ELF-1 (cell line): ENCODE results near the gene RNU5B-1.
"Not testable (repeated sequence)": the region's sequence is repeated elsewhere in the genome, so short reads cannot be mapped to it uniquely, and the experiment has no call there.

ENCODE experiments used
- DNase-seq: peaks from one replicate; pipeline ENCODE4 v3.0.0-alpha.2; 2016; ENCODE audit warnings: low read depth, low spot score

RNU5B-1 gene

DNA sequence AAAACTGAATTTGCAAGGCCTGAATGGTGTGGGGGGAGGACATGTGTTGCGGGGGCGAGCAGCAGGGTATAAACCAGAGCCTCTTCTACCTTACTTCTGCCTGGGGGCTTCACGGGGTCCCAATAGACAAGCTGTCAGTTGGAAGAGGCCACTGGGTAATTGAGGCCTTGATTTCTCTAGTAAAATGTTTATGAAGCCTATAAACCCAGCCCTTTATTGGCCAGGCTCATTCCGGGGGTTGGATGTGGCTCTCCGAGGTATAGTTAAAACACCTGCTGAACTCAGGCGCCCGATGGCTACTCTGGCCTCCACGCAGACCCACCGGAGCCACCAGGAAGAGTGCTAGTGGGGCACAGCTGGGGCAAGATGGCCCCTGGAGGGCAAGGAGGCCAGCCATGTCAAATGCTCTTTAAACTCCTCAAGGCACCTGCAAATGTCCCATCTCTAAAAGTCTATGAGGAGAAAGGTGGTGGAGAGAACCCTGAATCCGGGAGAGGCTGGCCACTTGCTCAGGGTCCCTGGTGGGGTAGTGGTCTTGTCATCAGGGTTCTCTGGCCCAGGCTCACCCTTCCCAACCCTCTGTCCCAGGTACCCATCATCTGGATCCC lies 39.0 kb downstream of the RNU5B-1 start:
- DNase-seq = no peak

DNA sequence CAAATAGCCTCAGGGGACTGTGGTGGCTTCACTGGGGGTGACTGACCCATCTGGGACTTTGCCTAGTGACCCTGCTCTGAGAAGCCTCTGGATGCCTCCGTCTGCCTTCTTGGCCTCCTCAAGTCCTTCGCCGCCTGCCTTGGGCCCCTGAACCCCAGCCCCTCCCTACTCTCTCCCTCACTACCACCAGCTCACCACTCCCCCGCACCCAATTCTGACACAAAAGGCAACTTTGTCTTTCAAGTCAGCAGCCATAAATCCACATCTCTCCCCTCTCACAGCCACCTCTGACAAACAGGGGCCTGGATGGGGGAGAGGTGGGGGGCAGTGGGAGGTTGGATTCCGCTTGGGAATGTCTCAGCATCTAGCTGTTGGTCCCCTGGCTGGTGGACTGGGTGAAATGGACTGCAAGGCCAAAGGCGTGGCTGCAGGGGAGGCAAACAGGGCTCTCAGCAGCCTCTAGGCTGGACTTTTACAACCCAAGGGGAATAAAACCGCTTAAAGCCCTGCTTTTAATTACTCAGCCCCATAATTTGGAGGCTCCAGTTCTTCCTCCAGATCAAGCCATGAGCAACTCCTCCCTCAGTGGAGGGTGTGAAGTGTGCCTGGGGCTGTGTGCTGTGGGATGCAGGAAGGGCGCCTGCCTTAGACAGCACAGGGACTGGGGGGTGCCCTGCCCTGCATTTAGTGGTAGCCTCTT lies 39.9 kb downstream of the RNU5B-1 start:
- peak; percentile 43 for DNase-seq

DNA sequence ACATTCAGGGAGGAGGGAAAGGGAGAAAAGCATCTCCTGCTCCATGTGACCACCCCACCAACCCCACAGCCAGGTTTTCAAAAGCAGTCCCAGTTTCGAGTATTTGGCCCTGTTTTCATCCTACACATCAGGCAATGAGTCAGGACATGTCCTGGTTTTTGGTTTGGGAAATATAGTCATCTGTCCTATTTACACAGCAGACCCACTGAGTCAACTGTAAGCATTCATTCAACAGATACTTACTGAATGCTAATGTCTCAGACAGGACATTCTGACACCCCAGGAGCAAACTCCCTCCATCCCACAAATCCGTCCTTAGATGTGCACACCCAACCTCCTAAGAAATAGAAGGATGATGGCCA lies 40.4 kb downstream of the RNU5B-1 start:
- DNase-seq = no peak

DNA sequence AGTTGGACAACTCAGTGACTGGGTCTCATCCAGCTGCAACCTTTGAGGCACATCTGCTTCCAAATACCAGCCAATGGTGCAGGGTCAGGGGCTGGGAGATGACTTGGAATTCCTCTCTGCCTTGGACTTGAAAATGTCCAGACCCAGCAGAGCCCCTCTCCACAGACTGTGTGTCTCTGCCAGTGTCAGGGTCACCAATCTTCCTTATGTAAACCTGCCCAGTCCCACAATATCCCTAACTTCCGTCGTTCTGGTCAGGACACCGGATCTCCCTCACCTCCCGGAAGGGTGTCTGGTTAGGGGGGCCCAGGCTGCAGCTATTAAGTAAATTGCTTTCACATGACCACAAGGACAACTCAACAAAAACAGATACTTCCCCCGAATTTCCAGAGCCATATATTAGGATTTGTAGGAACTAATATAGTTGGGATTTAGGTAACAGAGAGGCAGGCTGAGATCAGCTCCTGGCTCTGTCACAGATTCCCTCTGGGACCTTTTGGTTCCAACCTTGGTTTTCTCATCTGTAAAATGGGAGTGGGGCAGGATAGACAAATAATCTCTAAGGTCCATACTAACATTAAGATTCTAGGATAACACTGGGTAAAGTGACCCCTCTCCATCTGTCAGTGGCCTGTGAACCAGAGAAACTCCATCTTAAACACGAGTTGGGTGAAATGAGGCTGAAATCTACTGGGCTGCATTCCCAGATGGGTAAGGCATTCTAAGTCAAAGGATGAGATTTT lies 42.5 kb downstream of the RNU5B-1 start:
- peak; percentile 40 for DNase-seq

DNA sequence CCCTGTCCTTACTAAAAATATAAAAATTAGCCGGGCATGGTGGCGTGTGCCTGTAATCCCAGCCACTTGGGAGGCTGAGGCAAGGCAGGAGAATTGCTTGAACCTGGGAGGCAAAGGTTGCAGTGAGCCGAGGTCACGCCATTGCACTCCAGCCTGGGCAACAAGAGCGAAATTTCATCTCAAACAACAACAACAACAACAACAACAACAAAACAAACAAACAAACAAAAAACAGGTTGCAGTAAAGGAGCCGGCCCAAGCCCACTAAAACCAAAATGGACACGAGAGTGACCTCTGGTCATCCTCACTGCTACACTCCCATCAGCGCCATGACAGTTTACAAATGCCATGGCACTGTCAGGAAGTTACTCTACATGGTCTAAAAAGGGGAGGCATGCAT lies 43.3 kb downstream of the RNU5B-1 start:
- DNase-seq = not testable (repeated sequence)

DNA sequence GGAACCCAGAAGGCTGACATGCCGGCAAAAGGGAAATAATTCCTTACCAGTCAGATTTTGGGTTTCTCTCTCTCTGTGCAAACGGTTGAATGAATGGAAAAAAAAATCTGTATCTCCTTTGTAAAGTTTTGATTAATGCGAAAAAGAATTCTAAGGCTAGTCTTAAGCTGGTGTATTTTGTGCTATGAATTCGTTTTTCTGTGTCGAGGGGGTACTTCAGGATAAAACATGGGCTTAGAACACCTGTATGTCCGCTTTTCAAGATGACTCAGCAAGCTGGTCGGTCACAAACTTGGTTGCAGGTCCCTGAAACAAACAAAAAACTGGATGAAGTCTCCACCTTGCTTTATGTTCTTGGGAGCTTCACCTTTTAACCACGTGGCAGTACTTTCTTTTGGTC lies 44.9 kb downstream of the RNU5B-1 start:
- no peak for DNase-seq

DNA sequence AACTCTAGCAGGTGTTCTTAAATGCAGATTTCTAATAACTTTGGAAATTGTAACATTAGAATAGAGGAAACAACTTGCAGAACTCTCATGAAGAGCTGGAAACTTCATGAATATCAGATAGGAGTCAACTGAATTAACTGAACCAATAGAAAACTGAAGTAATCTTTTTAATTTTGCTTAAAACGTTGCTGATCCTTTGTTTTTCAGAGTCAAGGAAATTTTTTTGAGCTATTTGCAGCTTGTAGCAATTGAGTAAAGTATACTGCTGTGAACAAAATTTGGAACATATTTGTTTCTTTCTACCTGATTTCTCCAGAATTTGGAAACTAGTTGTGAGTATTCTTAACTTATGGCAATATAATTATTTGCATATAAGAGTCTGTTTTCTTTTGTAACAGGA lies 47.5 kb downstream of the RNU5B-1 start:
- DNase-seq = not testable (repeated sequence)
